Measurements from ENCODE around the gene TMEM169.

Gene TMEM169

GRCh38 chr2:216104691-216105090 is 23.0 kb downstream of the TMEM169 start:
- DNase-seq (ENCODE audit: low read depth): no peak

DNA sequence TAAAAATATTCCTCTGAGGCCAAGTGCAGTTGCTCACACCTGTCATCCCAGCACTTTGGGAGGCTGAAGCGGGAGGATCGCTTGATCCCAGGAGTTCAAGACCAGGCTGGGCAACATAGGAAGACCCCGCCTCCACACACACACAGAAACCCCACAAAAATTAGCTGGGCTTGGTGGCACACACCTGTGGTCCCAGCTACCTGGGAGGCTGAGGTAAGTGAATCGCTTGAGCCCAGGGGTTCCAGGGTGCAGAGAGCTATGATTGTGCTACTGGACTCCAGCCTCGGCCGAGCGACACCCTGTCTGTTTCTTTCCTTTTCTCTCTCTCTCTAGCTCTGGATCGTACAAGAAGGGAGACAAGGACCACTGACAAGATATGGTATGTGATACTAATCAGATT is 25.6 kb downstream of the TMEM169 start:
- DNase-seq (ENCODE audit: low read depth): no peak

- no peak for DNase-seq (ENCODE audit: low read depth)
Measured at GRCh38 chr2:216107760-216108159, 26.0 kb downstream of the TMEM169 start.

- no peak for DNase-seq (ENCODE audit: low read depth)
Measured at GRCh38 chr2:216108310-216108966, 26.7 kb downstream of the TMEM169 start.

- DNase-seq (ENCODE audit: low read depth): peak; percentile 93
Measured at GRCh38 chr2:216108967-216109921, 27.5 kb downstream of the TMEM169 start, which contains the start of gene XRCC5. XRCC5 (plus strand) TSS chr2:216109348; CDS start chr2:216109437, 89 bp downstream.

GRCh38 chr2:216109962-216110614 is 28.4 kb downstream of the TMEM169 start:
- DNase-seq (ENCODE audit: low read depth): peak; percentile 71

GRCh38 chr2:216110620-216111019 is 28.9 kb downstream of the TMEM169 start:
- no peak for DNase-seq (ENCODE audit: low read depth)

- no peak for DNase-seq (ENCODE audit: low read depth)
Measured at GRCh38 chr2:216111122-216111521, 29.4 kb downstream of the TMEM169 start.

GRCh38 chr2:216112926-216113325 is 31.2 kb downstream of the TMEM169 start:
- DNase-seq (ENCODE audit: low read depth): no peak

- no peak for DNase-seq (ENCODE audit: low read depth)
Measured at GRCh38 chr2:216113572-216113971, 31.9 kb downstream of the TMEM169 start.

DNA sequence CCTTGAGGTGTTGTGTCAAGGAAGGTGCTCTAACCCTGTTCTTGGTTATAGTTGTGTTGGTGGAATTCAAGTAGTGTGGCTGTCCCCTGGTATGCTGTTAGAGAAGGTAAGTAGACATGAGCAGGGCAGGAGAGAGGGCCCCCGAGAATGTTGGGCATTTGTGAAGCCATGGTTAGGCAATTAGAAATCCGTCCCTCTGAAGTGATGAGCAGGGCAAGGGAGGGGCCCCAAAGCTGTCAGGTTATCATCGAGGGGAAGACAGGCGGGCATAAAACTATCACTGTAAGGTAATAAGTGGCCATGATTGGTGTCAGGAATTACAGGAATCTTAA is 32.6 kb downstream of the TMEM169 start:
- DNase-seq (ENCODE audit: low read depth): no peak

DNA sequence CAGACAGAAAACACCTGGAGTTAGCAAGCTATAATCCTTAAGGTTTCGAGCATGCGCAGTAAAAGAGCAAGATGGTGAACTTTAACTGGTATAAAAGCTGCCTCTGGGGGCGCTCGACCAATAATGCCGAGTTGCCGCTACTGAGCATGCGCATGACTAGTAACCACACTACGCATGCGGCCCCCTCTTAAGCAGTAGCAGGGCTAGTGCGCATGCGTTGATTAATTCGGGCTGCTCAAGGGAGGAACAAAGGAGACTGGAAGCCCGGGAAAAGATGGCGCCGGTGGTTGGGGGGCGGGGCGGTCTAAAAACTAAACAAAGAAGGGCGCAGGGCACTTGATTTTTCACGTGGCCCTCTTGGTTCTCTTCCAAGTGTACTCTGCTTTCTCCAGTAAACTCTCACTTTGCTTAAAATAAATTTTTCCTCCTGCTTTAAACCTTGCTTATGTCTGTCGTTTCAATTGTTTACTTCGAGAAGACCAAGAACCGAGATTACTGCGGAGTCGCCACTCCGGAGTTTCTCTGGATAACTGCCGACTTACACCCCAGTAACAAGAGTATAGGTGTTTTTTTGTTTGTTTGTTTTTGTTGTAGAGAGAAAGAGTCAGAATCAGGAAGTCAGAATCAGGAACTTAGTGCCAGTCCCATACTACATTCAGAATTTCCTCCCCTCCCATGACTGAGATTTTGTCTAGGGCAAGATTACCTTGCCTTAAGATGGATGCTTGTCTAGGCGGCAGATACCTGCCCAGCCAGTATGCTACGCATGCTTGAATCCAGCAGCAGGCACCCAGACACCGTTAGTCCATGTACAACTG is 33.2 kb downstream of the TMEM169 start:
- peak; percentile 97 for DNase-seq (ENCODE audit: low read depth)

GRCh38 chr2:216116418-216116817 is 34.7 kb downstream of the TMEM169 start:
- DNase-seq (ENCODE audit: low read depth): no peak

DNA sequence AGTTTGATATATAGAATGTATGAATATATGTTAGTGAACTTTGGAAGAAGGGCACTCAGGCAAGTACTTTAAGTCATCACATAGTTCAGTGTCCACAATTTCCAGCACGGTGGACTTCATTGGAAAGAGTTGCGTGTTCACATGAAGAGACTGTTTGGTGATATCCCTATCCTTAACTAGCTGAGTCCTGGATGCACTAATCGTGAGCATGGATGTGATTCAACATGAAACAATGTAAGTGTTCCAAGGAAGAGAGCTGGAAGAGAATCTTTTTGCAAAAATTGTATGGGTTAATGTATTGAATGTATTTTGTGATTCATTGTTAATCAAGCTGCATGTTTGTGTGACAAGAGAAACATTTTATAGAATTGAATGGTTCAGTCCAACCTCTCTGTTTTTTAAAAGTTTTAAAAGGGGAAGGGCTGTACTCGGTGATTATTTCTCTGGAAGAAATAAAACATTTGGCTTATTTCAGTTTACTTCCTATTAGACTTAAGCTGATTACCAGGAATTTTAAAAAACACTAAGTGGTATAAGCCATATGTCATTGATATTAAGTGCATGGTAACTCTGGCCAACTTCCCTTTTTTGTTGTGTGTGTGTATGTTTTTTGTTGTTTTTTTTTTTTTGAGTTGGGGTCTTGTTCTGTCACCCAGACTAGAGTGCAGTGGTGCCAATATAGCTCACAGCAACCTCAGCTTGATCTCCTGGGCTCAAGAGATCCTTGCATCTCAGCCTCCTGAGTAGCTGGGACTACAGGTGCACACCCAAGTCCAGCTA is 36.0 kb downstream of the TMEM169 start:
- DNase-seq (ENCODE audit: low read depth): no peak

GRCh38 chr2:216118474-216118873 is 36.8 kb downstream of the TMEM169 start:
- DNase-seq (ENCODE audit: low read depth): peak; percentile 36

DNA sequence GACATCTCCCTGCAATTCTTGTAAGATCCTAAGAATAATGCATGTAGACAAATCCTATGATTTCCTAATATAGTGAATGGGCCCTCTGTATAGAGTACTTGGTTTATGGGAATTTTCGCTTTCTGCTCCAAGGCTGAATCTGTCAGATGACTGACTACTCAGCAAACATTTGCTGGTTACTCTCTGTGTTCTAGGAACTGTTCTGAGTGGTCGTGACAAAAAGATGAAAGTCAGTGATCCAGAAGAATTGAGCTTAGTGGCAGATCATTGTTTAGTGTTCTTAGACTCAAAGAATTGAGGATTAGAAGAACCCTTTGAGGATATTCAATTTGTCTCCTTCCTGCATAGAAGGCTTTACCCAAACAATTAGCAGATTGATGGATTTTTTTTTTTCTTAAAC is 37.4 kb downstream of the TMEM169 start:
- no peak for DNase-seq (ENCODE audit: low read depth)

GRCh38 chr2:216119986-216120385 is 38.3 kb downstream of the TMEM169 start:
- no peak for DNase-seq (ENCODE audit: low read depth)

- DNase-seq (ENCODE audit: low read depth): no peak
Measured at GRCh38 chr2:216121255-216121654, 39.5 kb downstream of the TMEM169 start.

- peak; percentile 57 for DNase-seq (ENCODE audit: low read depth)
Measured at GRCh38 chr2:216126943-216127342, 45.2 kb downstream of the TMEM169 start.

GRCh38 chr2:216130346-216130971 is 48.7 kb downstream of the TMEM169 start:
- peak; percentile 81 for DNase-seq (ENCODE audit: low read depth)

All from amniotic epithelial cell (primary cell).